VCaP (cell line): ENCODE data around the gene FAM83D.

Source experiments
- H3K27ac ChIP-seq: fragments of 450-650 bp; 2 replicates; pipeline ENCODE4 v1.5.1; 2017
- TF ChIP-seq, protein P1 (sequence below): fragments of 450-650 bp; conservative IDR thresholded peaks from 2 replicates; pipeline ENCODE4 v1.5.1; 2017; ENCODE audit warnings: mild to moderate bottlenecking, moderate library complexity

FAM83D gene

DNA sequence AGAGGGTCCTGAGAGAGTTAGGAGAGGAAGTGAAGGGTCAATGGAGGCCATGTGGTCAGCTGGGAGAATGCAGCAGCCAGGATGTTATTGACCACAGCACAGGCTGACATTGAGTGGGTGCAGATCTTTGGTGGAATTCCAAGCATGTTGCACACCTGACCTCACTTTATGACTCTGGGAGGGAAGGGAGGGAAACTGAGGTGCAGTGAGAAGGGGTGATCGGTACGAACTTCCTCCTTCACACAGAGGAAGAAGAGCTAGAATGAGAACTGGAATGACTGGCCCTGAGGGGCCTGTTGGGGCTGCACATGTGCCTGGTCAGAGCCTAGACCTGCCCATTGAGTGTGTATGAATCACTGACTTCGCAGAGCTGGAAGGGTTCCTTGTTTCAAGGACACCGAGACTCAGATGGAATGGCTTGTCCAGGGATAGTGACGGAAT is 9.8 kb downstream of the FAM83D start:
- H3K27ac ChIP-seq = no peak overlapping the region
- TF ChIP-seq, protein P1, sequence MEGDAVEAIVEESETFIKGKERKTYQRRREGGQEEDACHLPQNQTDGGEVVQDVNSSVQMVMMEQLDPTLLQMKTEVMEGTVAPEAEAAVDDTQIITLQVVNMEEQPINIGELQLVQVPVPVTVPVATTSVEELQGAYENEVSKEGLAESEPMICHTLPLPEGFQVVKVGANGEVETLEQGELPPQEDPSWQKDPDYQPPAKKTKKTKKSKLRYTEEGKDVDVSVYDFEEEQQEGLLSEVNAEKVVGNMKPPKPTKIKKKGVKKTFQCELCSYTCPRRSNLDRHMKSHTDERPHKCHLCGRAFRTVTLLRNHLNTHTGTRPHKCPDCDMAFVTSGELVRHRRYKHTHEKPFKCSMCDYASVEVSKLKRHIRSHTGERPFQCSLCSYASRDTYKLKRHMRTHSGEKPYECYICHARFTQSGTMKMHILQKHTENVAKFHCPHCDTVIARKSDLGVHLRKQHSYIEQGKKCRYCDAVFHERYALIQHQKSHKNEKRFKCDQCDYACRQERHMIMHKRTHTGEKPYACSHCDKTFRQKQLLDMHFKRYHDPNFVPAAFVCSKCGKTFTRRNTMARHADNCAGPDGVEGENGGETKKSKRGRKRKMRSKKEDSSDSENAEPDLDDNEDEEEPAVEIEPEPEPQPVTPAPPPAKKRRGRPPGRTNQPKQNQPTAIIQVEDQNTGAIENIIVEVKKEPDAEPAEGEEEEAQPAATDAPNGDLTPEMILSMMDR = no peak

DNA sequence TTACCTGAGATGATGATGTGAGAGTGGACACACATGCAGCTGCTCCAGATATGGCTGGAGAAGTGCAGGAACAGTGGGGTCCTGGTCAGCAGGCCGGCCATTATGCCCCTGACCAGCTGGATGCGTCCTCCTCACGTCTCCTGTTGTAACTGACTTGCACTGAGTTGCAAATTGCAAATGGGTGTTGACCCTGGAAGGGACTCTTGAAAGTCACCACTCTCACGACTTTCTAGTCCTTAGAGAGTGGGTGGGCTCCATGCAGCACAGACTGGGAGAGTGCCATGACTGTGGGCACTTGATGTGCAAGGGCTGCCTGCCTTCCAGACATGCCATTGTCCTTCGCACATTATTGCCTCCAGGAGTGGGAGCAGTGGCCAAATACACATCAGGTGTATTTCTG is 10.8 kb downstream of the FAM83D start:
- no peak overlapping the region for H3K27ac ChIP-seq
- TF ChIP-seq, protein P1 = no peak

GRCh38 chr20:38937978-38938473 is 11.8 kb downstream of the FAM83D start:
- H3K27ac ChIP-seq = no peak overlapping the region
- TF ChIP-seq, protein P1 = no peak

GRCh38 chr20:38939686-38940085 is 13.5 kb downstream of the FAM83D start:
- TF ChIP-seq, protein P1 = no peak
- H3K27ac ChIP-seq = no peak overlapping the region

DNA sequence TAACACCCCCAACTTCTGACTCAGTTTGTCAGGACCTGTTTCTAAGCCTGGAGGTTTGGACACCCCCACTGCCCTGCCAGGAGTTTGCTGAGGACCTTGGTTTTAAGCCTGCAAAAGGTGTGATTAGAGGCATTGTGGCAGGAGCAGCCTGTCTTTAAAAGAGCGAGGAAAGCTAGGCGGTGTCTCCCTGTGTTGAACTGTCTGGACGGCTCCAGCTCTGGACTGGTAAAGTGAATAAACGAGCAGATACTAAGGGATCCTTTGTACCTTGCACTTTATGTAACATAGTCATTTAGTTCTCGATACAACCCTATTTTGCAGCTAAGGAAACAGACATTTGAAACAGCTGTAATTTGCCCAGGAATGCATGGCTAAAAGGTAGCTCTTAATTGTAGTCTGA is 14.4 kb downstream of the FAM83D start:
- TF ChIP-seq, protein P1 = no peak

DNA sequence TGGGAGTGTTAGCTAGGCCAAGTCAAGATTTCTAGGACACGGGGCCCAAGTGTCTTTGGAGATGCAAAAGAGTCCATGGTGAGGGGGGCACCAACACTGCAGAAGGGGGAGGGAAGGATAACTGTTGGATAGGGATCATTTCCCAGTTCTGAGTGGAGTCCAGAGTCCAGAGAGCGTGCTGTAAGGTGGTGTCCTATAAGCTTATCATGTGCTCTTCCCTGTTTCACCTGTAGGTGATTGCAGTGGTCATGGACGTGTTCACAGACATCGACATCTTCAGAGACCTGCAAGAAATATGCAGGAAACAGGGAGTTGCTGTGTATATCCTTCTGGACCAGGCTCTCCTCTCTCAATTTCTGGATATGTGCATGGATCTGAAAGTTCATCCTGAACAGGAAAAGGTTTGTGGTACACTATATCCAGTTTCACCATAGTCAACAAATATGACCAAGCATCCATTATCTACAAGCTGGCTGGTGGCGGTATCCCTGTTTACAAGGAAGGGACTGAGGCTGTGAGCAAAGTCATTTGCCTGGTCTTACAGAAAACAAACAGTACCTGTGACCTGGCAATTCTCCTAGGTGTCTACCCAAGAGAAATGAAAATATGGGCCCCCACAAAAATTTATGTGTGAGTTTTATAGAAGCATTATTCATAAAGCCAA is 15.6 kb downstream of the FAM83D start:
- TF ChIP-seq, protein P1 = no peak
- no peak overlapping the region for H3K27ac ChIP-seq

More for the DNA sequence above, 14.4 kb downstream of the FAM83D start:
- H3K27ac ChIP-seq = no peak overlapping the region

- H3K27ac ChIP-seq = no peak overlapping the region
- TF ChIP-seq, protein P1 = no peak
These were observed 18.8 kb downstream of the FAM83D start for GRCh38 chr20:38945012-38945411.
